GM08714 (cell line): ENCODE results near the gene TBC1D20.
"Not testable (repeated sequence)": the region's sequence is repeated elsewhere in the genome, so short reads cannot be mapped to it uniquely, and the experiment has no call there.

Source experiments
- H3K4me3 ChIP-seq: fragments of 200-500 bp; sonication (Bioruptor generic); 2 replicates; pipeline ENCODE4 v1.5.1; 2014; ENCODE audit warnings: mild to moderate bottlenecking, low read length, inconsistent platforms
- ZNF274 ChIP-seq: IDR thresholded peaks from 2 replicates; pipeline ENCODE4 v1.6.1; 2012; ENCODE audit warnings: mild to moderate bottlenecking, low read depth, low read length

The TBC1D20 gene

GRCh38 chr20:462199-462991, at the start of gene TBC1D20:
Gene TBC1D20 (minus strand): TSS chr20:462533. CDS start chr20:462405, 128 bp downstream.
- H3K4me3 ChIP-seq, result peak within 1 kb of the TSS; percentile 81
- TF ChIP-seq ZNF274, result no peak

- H3K4me3 ChIP-seq, result not testable (repeated sequence)
These were observed 48.2 kb upstream of the TBC1D20 start for GRCh38 chr20:510328-511057.

- not testable (repeated sequence) for H3K4me3 ChIP-seq
These were observed 46.0 kb upstream of the TBC1D20 start for GRCh38 chr20:508364-508787.

GRCh38 chr20:507761-508332, 45.5 kb upstream of the TBC1D20 start:
- TF ChIP-seq ZNF274, result no peak
- H3K4me3 ChIP-seq, result no peak overlapping the region

- no peak overlapping the region for H3K4me3 ChIP-seq
- no peak for TF ChIP-seq ZNF274
These were observed 44.8 kb upstream of the TBC1D20 start for GRCh38 chr20:507006-507758.

- no peak for TF ChIP-seq ZNF274
- no peak overlapping the region for H3K4me3 ChIP-seq
These were observed 42.3 kb upstream of the TBC1D20 start for GRCh38 chr20:504632-505075.

- no peak overlapping the region for H3K4me3 ChIP-seq
- TF ChIP-seq ZNF274, result no peak
These were observed 40.9 kb upstream of the TBC1D20 start for GRCh38 chr20:503048-503737.

- TF ChIP-seq ZNF274, result no peak
- H3K4me3 ChIP-seq, result no peak overlapping the region
These were observed 35.6 kb upstream of the TBC1D20 start for GRCh38 chr20:497979-498378.

GRCh38 chr20:496126-496696, 33.9 kb upstream of the TBC1D20 start:
- H3K4me3 ChIP-seq, result no peak overlapping the region
- TF ChIP-seq ZNF274, result no peak

GRCh38 chr20:492159-492558, 29.8 kb upstream of the TBC1D20 start:
- TF ChIP-seq ZNF274, result no peak
- H3K4me3 ChIP-seq, result no peak overlapping the region

- TF ChIP-seq ZNF274, result no peak
- no peak overlapping the region for H3K4me3 ChIP-seq
These were observed 25.3 kb upstream of the TBC1D20 start for GRCh38 chr20:487655-488054.

- no peak overlapping the region for H3K4me3 ChIP-seq
- no peak for TF ChIP-seq ZNF274
These were observed 21.7 kb upstream of the TBC1D20 start for GRCh38 chr20:483815-484644.

GRCh38 chr20:481167-481566, 18.8 kb upstream of the TBC1D20 start:
- H3K4me3 ChIP-seq, result no peak overlapping the region

More at GRCh38 chr20:481167-481566, 18.8 kb upstream of the TBC1D20 start:
- no peak for TF ChIP-seq ZNF274
